CD4-positive, alpha-beta T cell treated with Interleukin-4 for 1 hour (primary cell): Measurements from ENCODE around the gene PRMT3.
"Not testable (repeated sequence)": the region's sequence is repeated elsewhere in the genome, so short reads cannot be mapped to it uniquely, and the experiment has no call there.

Experiments
- DNase-seq, 2 donors: peaks; one replicate each; pipeline ENCODE4 v3.0.0-alpha.2; 2020 to 2022

PRMT3 gene

DNA sequence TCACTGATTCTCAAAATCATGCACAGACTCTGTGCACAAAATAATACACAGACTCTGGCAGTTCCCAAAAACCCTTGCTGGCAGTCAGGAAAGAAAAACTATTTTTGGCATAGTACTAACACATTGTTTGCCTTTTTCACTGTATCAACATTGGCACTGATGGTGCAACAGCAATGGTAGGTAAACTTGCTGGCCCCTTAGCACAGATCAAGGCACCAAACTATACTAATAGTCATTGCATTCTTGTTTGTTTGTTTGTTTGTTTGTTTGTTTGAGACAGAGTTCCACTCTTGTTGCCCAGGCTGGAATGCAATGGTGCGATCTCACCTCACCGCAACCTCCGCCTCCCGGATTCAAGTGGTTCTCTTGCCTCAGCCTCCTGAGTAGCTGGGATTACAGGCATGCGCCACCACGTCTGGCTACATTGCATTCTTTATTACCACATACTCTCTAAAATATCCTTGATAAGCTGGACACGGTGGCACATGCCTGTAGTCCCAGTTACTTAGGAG, 130.9 kb downstream of the PRMT3 start:
- no peak for DNase-seq

DNA sequence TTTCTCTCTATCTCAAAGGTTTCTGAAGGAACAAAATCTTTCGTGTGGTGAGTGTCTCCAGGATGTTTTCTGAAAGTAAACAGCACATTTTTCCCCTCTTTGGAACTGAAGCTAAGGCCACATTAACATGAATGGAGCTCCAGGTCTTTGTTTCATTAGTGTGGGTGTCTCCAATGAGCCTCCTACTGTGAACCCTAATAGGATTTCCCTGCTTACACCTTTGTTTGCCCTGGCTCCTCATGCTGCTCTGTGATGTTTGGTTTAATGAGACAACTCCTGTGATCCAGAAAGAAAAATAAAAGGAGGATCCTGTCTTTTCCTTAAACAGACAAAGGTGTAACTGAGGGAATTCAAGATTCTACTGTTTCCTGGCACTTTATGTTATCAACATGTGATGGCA, 135.0 kb downstream of the PRMT3 start:
- no peak for DNase-seq

DNA sequence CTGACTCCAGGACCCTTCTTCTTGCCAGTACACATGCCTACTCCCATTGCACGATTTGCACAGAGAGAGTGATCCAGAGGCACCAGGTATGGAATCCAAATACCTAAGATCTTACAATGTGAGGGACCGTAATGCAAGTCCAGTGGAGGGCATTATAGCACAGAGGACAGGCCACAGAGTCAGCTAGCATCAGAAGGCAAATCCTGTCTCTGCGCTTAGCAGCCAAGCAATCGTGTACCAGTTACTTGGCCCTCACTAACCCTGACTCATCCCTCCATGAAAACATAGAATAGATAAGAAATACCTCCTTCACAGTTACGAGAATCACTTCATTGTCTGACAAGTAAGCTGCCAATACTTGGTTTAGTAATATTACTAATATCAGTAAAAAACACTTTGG, 142.2 kb downstream of the PRMT3 start:
- no peak for DNase-seq

DNA sequence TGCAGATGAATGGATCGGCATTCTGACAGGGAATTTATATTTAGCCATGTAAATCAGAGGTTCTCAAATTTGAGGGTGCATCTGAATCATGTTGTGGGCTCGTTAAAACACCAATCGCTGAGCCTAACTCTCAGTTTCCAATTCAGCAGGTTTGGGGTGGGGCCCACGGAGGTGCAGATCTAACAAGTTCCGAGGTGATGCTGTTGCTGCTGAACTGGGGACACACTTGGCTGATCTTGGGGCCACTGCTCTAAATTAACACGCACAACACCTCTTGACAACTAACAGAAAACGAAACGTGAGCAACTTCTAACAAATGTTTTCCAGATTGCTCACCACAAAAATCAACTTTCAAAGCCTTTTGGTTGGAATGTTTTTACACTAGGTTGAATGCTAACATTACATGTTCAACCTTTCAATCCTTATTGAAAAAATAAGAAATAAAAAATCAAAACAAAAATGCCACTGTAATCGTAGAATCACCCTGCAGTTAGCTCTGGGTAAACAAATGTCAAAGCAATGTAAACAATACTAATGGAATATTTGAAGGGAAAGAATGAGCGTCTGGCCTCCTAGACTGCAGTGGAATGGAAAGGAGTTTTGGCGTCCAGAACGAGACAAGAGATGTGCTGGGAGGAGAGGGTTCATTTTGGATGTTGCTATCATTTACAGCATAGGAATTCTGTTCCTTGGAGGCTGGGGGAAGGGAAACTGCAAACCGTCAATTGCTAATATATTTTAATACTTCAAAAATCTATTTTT, 143.6 kb downstream of the PRMT3 start:
- no peak for DNase-seq

DNA sequence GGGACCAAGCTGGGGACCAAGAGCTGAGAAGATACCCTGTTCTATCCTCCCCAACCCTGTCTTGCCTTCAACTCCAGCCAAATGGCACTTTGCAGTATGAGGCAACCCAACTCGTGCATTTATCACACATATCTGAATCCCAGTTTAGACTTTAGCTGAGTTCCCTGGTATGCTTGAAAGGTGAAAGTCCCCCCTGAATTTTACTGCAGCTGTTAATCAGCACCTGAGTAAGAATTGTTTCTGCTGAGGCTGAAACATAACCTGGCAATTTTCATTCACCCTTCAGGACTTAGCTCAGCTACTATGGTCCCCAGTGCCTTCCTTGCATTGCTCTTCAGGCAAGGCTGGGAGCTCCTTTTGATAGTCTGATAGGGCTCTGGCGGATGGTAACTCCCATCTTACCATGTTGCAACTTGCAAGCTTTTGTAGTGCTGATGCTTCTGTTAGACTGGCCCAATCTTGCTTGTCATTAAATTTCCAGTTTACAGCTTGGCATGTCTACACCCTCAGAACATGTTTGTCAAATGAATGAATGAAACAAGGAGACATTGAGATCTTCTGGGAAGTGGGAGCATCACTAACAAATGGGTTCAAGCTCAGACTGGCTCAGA, 147.9 kb downstream of the PRMT3 start:
- no peak for DNase-seq

DNA sequence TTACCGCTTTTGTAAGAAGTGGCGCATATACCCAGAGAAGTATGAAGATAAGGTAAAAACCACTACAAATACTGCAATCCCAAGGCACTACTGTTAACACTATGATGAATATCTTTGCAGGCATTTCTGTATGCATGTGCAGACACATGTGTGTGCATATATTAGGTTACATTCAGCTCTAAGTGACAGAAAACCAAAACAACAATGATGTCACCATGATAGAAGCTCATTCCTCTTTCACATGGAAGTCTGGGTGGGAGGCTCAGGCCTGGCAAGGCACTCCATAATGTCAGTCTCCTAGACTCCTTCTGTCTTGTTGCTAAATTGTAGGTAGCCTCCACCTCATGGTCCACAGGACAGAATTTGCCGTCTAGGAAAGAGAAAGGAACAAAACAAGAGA, 148.8 kb downstream of the PRMT3 start:
- DNase-seq = no peak

DNA sequence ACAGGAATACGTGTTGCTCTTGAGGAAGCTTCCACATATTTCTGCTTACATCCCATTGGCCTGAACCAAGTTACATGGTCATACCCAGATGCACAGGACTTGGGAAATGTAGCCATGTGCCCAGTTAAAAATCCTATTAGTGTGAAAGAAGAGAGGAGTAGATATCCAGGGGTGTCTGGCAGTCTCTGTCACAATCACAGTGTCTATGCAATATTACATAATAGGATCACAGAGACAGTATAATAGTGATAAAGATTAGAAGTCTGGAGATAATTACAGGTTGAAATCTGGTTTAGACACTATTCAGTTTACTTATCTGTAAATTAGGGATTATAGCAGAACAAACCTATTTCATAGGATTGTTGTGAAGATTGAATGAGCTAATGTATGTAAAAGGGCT, 149.3 kb downstream of the PRMT3 start:
- DNase-seq = no peak

DNA sequence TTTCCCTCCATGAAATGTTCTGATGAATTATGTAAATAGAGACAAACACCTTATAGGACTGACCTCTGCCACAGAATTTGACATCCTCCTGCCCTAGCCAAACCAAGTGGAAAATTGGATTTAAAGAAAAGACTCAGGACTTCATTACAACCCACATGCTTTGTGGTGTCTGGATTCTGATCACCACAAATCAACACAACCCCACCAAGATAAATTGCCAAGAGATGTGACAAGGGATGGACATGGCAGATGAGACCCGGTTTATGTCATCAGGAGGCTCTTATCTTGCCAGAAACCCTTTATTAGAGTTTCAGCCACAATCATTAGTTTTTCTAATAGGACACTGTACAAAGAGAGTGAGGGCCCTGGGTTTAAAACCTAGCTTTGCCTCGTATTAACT, 154.0 kb downstream of the PRMT3 start:
- no peak for DNase-seq

DNA sequence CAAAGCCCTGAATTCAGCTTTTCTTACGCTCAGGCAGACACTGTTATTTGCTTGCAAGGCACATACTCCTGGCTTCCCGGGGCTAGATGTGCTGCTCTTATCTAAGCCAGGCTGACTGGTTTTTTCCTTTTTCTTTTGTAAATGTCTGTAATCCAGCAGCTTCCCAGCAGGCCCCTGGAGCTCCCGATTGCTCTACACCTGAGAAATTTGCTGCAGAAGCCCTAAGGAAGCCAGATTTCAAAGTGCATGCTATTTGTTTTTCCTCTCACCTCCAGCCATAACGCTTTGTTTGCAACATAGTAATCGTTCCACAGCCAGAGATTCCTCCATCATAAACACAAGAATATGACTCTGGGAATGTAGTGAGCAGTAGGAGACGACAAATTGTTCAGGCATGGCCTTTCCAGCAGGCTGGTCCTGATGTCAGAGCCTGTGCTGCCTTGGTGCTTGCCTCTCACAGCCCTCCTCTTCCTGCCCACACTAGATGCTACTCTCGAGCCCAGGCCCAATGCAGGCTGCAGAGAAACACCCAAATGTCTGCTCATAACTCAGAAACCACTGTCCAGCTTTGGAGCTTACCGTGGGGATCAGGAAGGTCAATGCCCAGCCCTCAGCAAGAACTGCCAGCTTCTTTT, 157.2 kb downstream of the PRMT3 start:
- no peak for DNase-seq

DNA sequence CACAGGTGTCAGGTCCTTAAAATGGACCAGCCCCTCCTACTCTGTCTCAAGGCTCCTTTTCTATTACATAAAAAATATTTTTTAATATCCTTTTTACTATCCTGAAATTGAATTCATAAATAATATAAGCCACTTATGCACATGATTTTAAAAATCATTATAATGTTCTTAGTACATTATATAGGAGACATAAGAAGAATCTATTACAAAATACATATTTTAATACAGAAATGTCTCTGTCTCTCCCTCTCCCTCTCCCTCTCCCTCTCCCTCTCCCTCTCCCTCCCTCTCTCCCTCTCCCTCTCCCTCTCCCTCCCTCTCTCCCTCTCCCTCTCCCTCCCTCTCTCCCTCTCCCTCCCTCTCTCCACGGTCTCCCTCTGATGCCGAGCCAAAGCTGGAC, 159.9 kb downstream of the PRMT3 start:
- no peak for DNase-seq

DNA sequence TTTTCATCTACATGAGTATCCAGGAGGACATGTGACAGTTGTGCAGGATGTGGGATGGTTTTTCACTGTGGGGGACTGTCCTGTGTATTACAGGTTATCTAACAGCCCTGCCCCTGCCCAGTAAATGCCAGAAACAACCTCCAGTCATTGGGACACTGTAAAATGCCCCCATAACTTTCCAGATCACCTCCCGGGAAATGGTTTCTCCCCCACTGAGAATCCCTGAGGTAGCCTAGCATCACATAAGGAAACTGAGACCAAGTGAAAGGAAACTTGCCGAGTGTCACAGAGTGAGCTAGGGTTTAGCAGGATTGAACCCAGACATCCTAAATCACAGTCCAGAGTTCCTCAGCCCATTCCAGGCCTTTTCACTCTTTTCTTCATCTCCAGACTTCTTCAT, 163.6 kb downstream of the PRMT3 start:
- DNase-seq = no peak

DNA sequence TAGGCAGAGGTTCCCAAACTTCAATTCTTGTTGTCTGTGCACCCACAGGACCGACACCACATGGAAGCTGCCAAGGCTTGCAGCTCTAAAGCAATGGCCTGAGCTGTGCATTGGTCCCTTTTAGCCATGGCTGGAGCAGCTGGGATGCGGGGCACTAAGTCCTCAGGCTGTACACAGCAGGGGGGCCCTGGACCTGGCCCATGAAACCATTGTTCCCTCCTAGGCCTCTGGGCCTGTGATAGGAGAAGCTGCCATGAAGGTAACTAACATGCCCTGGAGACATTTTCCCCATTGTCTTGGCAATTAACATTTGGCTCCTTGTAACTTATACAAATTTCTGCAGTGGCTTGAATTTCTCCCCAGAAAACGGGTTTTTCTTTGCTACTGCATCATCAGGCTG, 168.3 kb downstream of the PRMT3 start:
- DNase-seq = no peak

DNA sequence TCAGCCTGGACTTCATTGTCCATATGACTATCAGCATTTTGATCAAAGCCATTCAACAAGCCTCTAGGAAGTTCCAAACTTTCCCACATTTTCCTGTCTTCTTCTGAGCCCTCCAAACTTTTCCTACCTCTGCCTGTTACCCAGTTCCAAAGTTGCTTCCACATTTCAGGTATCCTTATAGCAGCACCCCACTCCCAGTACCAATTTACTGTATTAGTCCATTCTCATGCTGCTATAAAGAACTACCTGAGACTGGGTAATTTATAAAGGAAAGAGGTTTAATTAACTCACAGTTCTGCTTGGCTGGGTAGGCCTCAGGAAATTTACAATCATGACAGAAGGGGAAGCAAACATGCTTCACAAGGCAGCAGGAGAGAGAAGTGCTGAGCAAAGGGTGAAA, 168.9 kb downstream of the PRMT3 start:
- not testable (repeated sequence) for DNase-seq

DNA sequence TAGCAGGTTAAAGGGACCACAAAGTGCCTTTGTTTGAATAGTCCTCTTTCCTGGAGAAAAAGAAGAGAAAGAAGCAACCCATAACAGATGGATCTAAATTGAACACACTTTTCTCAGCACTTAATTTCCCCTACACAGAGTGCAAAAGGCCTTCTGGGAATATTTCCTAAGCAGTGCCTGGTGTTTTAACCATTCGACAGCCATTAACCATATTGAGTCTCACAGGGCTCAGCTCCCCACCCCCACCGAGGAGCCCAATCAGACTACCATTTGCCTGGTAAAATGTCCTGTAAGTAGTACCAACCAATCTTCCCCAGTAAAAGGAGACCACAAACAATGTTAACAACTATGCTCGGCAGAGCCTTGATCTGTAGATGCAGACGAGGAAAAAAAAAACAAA, 171.2 kb downstream of the PRMT3 start:
- DNase-seq = no peak
